Measurements from ENCODE around the gene SCYL3. TPM values are rescaled to one million over a fixed set of nuclear protein-coding genes. Genes with fewer than 3 reads are reported as not detected.

The SCYL3 gene, protein sequence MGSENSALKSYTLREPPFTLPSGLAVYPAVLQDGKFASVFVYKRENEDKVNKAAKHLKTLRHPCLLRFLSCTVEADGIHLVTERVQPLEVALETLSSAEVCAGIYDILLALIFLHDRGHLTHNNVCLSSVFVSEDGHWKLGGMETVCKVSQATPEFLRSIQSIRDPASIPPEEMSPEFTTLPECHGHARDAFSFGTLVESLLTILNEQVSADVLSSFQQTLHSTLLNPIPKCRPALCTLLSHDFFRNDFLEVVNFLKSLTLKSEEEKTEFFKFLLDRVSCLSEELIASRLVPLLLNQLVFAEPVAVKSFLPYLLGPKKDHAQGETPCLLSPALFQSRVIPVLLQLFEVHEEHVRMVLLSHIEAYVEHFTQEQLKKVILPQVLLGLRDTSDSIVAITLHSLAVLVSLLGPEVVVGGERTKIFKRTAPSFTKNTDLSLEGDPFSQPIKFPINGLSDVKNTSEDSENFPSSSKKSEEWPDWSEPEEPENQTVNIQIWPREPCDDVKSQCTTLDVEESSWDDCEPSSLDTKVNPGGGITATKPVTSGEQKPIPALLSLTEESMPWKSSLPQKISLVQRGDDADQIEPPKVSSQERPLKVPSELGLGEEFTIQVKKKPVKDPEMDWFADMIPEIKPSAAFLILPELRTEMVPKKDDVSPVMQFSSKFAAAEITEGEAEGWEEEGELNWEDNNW
- total RNA-seq (2022; extraction: Qiagen RNA extraction; ENCODE audit: low read depth): 2.6 to 4.0 TPM (median 3.2 TPM) in 5 replicates

DNA sequence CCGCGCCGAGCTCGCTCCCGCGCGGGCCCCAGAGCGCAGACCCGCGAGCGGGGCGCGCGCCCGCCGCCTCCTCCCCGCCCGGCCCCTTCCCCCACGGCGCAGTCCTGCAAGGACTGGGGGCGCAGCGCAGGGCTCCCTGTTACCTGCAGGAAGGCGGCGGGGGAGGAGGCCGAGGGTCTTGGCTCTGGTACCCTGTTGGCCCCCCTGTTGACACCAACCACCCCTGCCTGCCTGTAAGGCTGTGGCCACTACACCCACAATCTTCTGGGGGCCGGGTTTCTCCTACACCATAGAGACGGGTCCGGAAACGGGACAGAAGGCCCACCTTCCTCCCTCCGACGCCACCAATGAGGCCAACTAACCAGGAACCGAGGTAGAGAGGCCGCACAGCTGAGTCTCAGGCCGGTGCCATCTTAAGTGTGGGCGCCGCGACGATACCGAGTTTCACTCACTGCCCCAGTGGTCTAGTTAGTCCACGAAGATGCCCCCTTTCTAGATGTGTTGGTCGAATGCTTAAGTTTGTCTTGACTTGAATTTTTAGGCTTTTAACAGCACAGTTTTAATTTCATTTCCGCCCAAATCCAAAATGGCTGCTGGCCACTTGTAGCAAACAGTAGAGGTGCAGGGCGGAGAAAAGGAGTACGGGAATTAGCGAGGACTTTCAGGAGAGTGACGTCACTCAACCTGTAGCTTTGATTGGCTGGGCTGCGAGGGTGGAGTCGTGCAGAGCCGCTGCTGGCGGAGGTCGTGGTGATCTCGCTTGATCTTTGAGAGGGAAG is at the start of gene SCYL3:
SCYL3 (minus strand) TSS at position 252 of the 779 bp plus-strand sequence. CDS start 5,056 bp downstream, outside the sequence.

Other genes with a start within 250 kb of the SCYL3 start
- 0.20 to 0.40 TPM (median 0.28 TPM) in 5 replicates for gene SELL, start 182.3 kb downstream of the SCYL3 start, total RNA-seq (2022; extraction: Qiagen RNA extraction; ENCODE audit: low read depth)
- gene SELE, start 159.8 kb downstream of the SCYL3 start, total RNA-seq (2022; extraction: Qiagen RNA extraction; ENCODE audit: low read depth): not detected in 5 replicates
- 5.0 to 8.4 TPM (median 6.8 TPM) in 5 replicates for gene METTL18, start 99.0 kb downstream of the SCYL3 start, total RNA-seq (2022; extraction: Qiagen RNA extraction; ENCODE audit: low read depth)
- 11.1 to 13.5 TPM (median 12.4 TPM) in 5 replicates for gene KIFAP3, start 180.8 kb upstream of the SCYL3 start, total RNA-seq (2022; extraction: Qiagen RNA extraction; ENCODE audit: low read depth)

Measured in A549 treated with CpdA at 1 μM for 4 hours (cell line).